Measurements from ENCODE around the gene GALC.

DNA sequence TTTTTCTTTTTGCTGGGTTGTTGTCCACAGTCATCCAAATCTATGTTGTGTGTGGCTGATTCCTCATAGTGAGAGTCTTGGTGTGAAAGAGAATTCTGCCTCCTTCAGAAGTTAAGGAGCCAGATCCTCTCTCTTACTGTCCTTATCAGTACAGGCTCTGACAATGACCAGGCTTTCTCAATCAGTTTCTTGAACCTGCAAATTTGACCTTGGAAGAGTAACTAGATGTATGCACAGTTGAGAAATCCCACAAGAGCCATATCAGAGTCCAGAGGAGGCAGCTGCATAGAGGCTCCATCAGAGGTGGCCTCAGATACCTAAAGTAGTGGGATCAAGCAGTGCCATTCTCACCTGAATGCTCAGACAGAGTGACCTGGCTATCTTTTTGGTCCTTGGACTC lies 5.5 kb upstream of the GALC start:
- TF ChIP-seq CTCF (IDR thresholded peaks at IDR 0.05) (no peak), POLR2A (IDR thresholded peaks at IDR 0.05) (no peak), POLR2AphosphoS5 (IDR thresholded peaks at IDR 0.05) (no peak)
